NT2/D1 (cell line): ENCODE measurements around the gene GDPD2.

Experiments used
- YY1 ChIP-seq: IDR thresholded peaks from 2 replicates; pipeline ENCODE4 v1.6.1; 2011; ENCODE audit not compliant: insufficient read length, insufficient read depth
- ZNF274 ChIP-seq: IDR thresholded peaks from 2 replicates; pipeline ENCODE4 v1.6.1; 2011; ENCODE audit warnings: mild to moderate bottlenecking, low read depth, low read length

DNA sequence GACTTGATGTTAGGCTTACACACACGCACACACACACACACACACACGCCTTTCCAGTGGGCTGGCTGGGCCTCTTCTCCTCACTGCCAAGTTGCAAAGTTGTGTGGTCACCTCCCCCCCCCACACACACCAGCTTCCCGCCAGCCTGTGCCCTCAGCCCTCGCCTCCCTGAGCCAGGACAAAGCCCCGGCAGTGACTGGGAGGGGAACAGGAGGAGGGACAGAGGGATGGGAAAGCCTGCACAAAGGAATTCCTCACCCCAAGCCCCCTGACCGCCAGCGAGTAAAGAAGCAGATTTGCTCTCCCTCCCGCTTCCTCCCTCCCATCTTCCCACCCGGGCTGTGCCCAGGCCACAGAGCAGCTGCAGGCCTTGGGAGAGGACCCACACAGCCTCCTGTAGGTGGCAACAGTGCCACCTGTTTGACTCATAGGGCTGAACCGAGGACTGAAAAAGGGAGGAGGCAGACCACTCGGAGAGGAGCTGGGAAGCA is at the start of gene GDPD2:
- TF ChIP-seq YY1 (no peak), ZNF274 (no peak)
